Activated CD4-positive, alpha-beta memory T cell treated with anti-CD3 and anti-CD28 coated beads for 36 hours (primary cell): ENCODE results near the gene GFPT2. TPM values are rescaled to one million over a fixed set of nuclear protein-coding genes. Genes with fewer than 3 reads are reported as not detected.

Experiments
- CTCF ChIA-PET: fragments of 350-600 bp; sonication (Branson Sonifier 250); formaldehyde crosslinking; loops from one replicate; lab custom pipeline; 2021; ENCODE audit warnings: antibody characterized with exemption, inconsistent platforms; lab: Charles Lee
- POLR2A ChIA-PET: fragments of 350-600 bp; sonication (Branson Sonifier 250); formaldehyde crosslinking; loops from one replicate; lab custom pipeline; 2021; ENCODE audit warnings: antibody characterized with exemption; lab: Charles Lee
- DNase-seq: peaks from one replicate; pipeline ENCODE4 v3.0.0-alpha.2; 2020
- H3K27ac Mint-ChIP-seq: one replicate; pipeline ENCODE4 v1.8.0; 2021; ENCODE audit warnings: mixed read lengths
- H3K27me3 Mint-ChIP-seq: one replicate; pipeline ENCODE4 v1.8.0; 2021; ENCODE audit warnings: mixed read lengths
- H3K36me3 Mint-ChIP-seq: one replicate; pipeline ENCODE4 v1.8.0; 2021; ENCODE audit warnings: mixed read lengths
- H3K4me1 Mint-ChIP-seq: one replicate; pipeline ENCODE4 v1.8.0; 2021; ENCODE audit warnings: low read depth, mixed read lengths
- H3K4me3 Mint-ChIP-seq: one replicate; pipeline ENCODE4 v1.8.0; 2021; ENCODE audit warnings: mild to moderate bottlenecking, mixed read lengths
- H3K9me3 Mint-ChIP-seq: one replicate; pipeline ENCODE4 v1.8.0; 2021; ENCODE audit warnings: mixed read lengths
- intact Hi-C: fragments of 100-400 bp; cut with micrococcal nuclease; formaldehyde crosslinking; loops from one replicate; pipeline ENCODE4 v1.15.1; 2023
- total RNA-seq, 2 experiments: library from RNA; stranded (reverse); gene quantifications; one replicate each; pipeline ENCODE4 v1.2.3, GENCODE V29; 2021

GFPT2 gene
- total RNA-seq, 2 experiments from 2014 or later, result 0.12 to 0.15 TPM

DNA sequence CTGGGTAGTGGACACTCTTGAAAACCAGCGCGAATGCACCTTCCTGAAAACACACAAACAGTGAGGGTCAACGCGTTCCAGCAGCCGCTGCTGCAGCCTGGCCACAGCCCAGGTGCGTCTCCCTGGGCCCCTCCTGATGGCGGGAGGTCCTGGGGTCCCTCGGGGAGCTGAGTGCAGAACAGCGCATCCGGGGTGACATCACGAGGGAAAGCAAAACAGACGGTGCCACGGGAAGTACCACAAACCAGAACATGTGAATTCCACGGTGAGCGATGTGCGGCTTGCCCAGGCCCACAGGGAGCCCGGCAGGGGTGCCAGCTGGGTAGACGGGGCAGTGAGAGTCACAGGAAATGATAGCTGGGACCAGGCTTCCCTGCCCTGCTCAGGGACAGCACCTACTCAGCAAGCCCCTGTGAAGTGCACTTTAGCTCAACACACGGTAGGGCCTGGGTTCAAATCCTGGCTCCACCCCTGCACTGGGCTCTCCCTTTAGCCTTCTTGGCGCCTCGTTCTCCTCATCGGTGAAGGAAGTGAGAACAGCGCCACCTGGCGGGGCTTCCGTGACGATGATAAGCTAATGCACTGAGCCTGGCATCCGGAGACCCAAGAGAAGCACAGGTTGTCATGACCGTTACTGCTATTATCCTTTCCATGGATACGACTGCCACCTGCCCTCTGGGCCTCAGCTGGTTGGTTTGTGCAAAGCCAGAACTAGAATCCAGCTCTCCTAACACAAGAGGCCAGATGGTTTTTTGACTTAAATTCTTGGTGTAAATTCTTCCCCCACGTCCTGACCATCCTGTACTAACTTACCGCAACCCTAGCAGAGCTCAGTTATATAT, 24.6 kb downstream of the GFPT2 start:
- Mint-ChIP-seq H3K4me1 (no peaks in the 10 kb centered on the region), H3K4me3 (no peak overlapping the region)

GRCh38 chr5:180326989-180327565, 26.1 kb downstream of the GFPT2 start:
- Mint-ChIP-seq H3K27ac (no peak overlapping the region), H3K9me3 (no peaks in the 10 kb centered on the region), H3K4me1 (no peaks in the 10 kb centered on the region), H3K27me3 (peaks cover 3% of the 10 kb centered on the region), H3K36me3 (no peaks in the 10 kb centered on the region), H3K4me3 (no peak overlapping the region)
- ChIA-PET POLR2A (no interaction called here), CTCF (interaction anchor here (2.0 to 3.9 kb wide), 3 partner anchors 8 to 33 kb away, joined by 4 to 62 read pairs (median 18); no protein-coding TSS in a partner anchor)
- no peak for DNase-seq
- intact Hi-C loops, result loop anchor here (10.0 kb wide), 1 partner anchor 192 kb away; no protein-coding TSS in a partner anchor

More for the DNA sequence above, 24.6 kb downstream of the GFPT2 start:
- intact Hi-C loops, result loop anchor here (1.0 to 10.0 kb wide), 2 partner anchors 35 to 194 kb away; no protein-coding TSS in a partner anchor
- POLR2A ChIA-PET, result interaction anchor here (0.7 to 1.4 kb wide), 2 partner anchors 15 to 36 kb away, joined by 3 to 5 read pairs; partner anchors contain the start of gene MAPK9
- CTCF ChIA-PET, result interaction anchor here (0.6 to 2.5 kb wide), 35 partner anchors 9 to 277 kb away, joined by 3 to 68 read pairs (median 5); partner anchors contain the start of genes GFPT2, MAPK9 and RASGEF1C
- Mint-ChIP-seq H3K9me3 (no peaks in the 10 kb centered on the region), H3K36me3 (no peaks in the 10 kb centered on the region), H3K27me3 (peaks cover 6% of the 10 kb centered on the region), H3K27ac (no peak overlapping the region)
- DNase-seq, result peak; percentile 90

- intact Hi-C loops, result loop anchor here (10.0 kb wide), 1 partner anchor 190 kb away; no protein-coding TSS in a partner anchor
- no peak overlapping the region for H3K27ac Mint-ChIP-seq
- ChIA-PET CTCF (interaction anchor here (2.7 to 3.9 kb wide), 2 partner anchors 9 to 30 kb away, joined by 18 to 25 read pairs; no protein-coding TSS in a partner anchor), POLR2A (no interaction called here)
- no peak overlapping the region for H3K4me3 Mint-ChIP-seq
- no peaks in the 10 kb centered on the region for H3K4me1 Mint-ChIP-seq
- H3K27me3 Mint-ChIP-seq, result no peaks in the 10 kb centered on the region
- DNase-seq, result no peak
- H3K9me3 Mint-ChIP-seq, result no peaks in the 10 kb centered on the region
- H3K36me3 Mint-ChIP-seq, result no peaks in the 10 kb centered on the region
Measured at GRCh38 chr5:180324601-180324950, 28.6 kb downstream of the GFPT2 start.

- intact Hi-C loops, result loop anchor here (10.0 kb wide), 1 partner anchor 189 kb away; no protein-coding TSS in a partner anchor
- ChIA-PET CTCF (interaction anchor here (2.7 to 3.9 kb wide), 2 partner anchors 9 to 30 kb away, joined by 18 to 25 read pairs; no protein-coding TSS in a partner anchor), POLR2A (no interaction called here)
- Mint-ChIP-seq H3K27me3 (no peaks in the 10 kb centered on the region), H3K4me1 (no peaks in the 10 kb centered on the region), H3K9me3 (no peaks in the 10 kb centered on the region), H3K27ac (no peak overlapping the region), H3K4me3 (no peak overlapping the region), H3K36me3 (no peaks in the 10 kb centered on the region)
- no peak for DNase-seq
Measured at GRCh38 chr5:180323941-180324600, 29.1 kb downstream of the GFPT2 start.

DNA sequence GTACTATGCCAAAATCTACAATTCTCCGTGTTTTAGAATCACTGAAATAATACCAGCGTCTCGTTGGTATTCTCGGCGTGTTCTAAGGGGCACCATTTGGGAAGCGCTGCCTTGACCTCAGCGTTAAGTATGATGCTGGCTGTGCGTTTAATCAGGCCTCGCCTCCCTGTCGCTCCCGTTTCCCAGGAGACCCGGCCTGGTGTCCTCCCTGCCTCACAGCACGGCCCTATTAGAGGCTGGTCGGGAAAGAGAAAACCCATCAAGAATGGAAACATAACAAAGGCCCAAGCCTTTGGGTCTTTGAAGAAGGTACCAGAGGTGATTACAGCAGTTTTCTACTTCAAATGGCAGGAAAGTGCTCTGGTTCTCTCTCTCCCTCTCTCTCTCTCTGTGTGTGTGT, 30.0 kb downstream of the GFPT2 start:
- Mint-ChIP-seq H3K27ac (no peak overlapping the region), H3K4me3 (no peak overlapping the region), H3K27me3 (no peaks in the 10 kb centered on the region), H3K9me3 (no peaks in the 10 kb centered on the region), H3K36me3 (no peaks in the 10 kb centered on the region), H3K4me1 (no peaks in the 10 kb centered on the region)
- DNase-seq, result no peak
- ChIA-PET CTCF (interaction anchor here (0.8 to 3.9 kb wide), 2 partner anchors 12 to 29 kb away, joined by 3 to 18 read pairs; no protein-coding TSS in a partner anchor), POLR2A (no interaction called here)
- intact Hi-C loops, result loop anchor here (10.0 kb wide), 1 partner anchor 188 kb away; no protein-coding TSS in a partner anchor

- Mint-ChIP-seq H3K27ac (no peak overlapping the region), H3K4me1 (peaks cover 2% of the 10 kb centered on the region), H3K4me3 (no peak overlapping the region), H3K27me3 (no peaks in the 10 kb centered on the region), H3K9me3 (no peaks in the 10 kb centered on the region), H3K36me3 (no peaks in the 10 kb centered on the region)
- intact Hi-C loops, result no loop called here
- no peak for DNase-seq
- ChIA-PET POLR2A (no interaction called here), CTCF (interaction anchor here (1.0 to 1.8 kb wide), 4 partner anchors 10 to 25 kb away, joined by 3 to 22 read pairs (median 4); no protein-coding TSS in a partner anchor)
Measured at GRCh38 chr5:180318456-180319089, 34.6 kb downstream of the GFPT2 start.

DNA sequence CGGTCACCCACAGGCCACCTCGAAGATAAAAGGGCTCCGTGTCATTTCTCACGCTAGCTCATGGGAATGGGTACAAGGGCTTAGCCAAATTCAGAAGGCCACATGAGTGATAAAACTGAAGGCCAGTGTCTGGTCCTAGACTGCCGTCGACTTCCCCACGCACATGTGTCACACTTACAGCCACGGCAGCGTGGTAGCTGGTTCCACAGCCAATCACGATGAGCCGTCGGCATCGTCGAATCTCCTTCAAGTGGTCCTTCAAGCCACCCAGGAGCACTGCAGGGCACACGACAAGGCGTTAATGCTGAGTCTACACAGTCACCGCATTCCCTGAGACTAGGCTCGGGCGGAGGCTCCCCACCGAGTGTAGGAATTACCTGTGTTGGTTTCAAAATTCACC, 36.5 kb downstream of the GFPT2 start:
- Mint-ChIP-seq H3K27me3 (no peaks in the 10 kb centered on the region), H3K4me1 (peaks cover 2% of the 10 kb centered on the region), H3K27ac (no peak overlapping the region), H3K4me3 (no peak overlapping the region), H3K9me3 (no peaks in the 10 kb centered on the region), H3K36me3 (no peaks in the 10 kb centered on the region)
- DNase-seq, result no peak
- intact Hi-C loops, result no loop called here
- CTCF ChIA-PET, result interaction anchor here (0.8 to 4.2 kb wide), 18 partner anchors 8 to 194 kb away, joined by 3 to 155 read pairs (median 6); partner anchors contain the start of genes GFPT2, MAPK9 and RASGEF1C
- POLR2A ChIA-PET, result no interaction called here

- ChIA-PET POLR2A (no interaction called here), CTCF (interaction anchor here (0.7 to 4.2 kb wide), 21 partner anchors 9 to 458 kb away, joined by 3 to 155 read pairs (median 6); partner anchors contain the start of genes GFPT2, MAPK9 and RASGEF1C)
- Mint-ChIP-seq H3K4me1 (peaks cover 2% of the 10 kb centered on the region), H3K27me3 (no peaks in the 10 kb centered on the region), H3K9me3 (no peaks in the 10 kb centered on the region), H3K36me3 (no peaks in the 10 kb centered on the region), H3K4me3 (peak overlapping the region; percentile 20), H3K27ac (peak overlapping the region; percentile 18)
- peak; percentile 82 for DNase-seq
- intact Hi-C loops, result loop anchor here (1.0 kb wide), 1 partner anchor 22 kb away; no protein-coding TSS in a partner anchor
Measured at GRCh38 chr5:180315762-180316212, 37.3 kb downstream of the GFPT2 start.

DNA sequence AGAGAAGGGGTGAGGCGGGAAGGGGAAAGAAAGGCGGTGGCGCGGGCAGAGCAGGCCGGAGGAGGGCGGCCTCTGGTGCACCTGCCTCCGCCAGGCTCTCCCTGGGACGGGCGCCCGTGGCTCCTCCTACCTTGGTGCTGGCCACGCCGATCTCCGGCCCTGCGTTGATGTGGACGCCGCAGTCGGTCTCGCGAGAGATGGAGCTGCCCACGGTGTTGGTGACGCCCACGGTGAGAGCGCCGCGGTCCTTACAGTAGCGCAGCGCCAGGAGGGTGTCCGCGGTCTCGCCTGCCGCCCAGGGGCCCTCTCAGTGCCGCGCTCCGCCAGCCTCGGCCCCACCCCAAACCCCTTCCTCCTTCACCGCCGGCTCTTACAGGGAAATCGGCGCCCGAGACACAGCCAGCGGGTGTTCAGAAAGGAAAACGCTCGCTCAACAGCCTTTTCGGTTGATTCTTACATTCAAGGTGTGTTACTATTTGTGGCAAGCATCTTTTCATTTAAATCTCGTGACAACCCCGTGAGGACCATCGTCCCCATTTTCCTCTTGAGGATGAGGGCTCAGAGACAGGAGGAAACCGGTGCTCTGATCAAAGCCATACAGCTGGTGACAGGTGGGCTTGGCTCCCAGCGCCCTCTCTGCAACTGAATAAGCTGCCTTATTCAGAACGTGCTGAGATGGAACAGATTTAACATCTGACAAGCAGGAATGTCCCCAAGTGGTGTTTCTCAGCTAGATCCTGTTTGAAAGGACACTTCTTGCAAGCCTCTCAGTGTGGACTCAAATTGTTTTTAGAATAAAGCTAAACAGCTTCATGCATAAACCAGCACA, 39.2 kb downstream of the GFPT2 start:
- Mint-ChIP-seq H3K27ac (no peak overlapping the region), H3K4me3 (peak overlapping the region; percentile 68), H3K27me3 (no peaks in the 10 kb centered on the region), H3K36me3 (no peaks in the 10 kb centered on the region), H3K9me3 (no peaks in the 10 kb centered on the region), H3K4me1 (peaks cover 2% of the 10 kb centered on the region)
- peak; percentile 90 for DNase-seq
- ChIA-PET CTCF (interaction anchor here (1.2 to 4.2 kb wide), 8 partner anchors 9 to 157 kb away, joined by 4 to 155 read pairs (median 16); partner anchors contain the start of gene MAPK9), POLR2A (interaction anchor here (1.0 to 1.6 kb wide), 2 partner anchors 14 to 21 kb away, joined by 3 to 7 read pairs; no protein-coding TSS in a partner anchor)
- intact Hi-C loops, result no loop called here

- H3K4me1 Mint-ChIP-seq, result peaks cover 2% of the 10 kb centered on the region
- H3K27ac Mint-ChIP-seq, result no peak overlapping the region
- ChIA-PET POLR2A (no interaction called here), CTCF (interaction anchor here (0.5 to 1.5 kb wide), 4 partner anchors 9 to 73 kb away, joined by 3 to 9 read pairs (median 3); no protein-coding TSS in a partner anchor)
- no peaks in the 10 kb centered on the region for H3K9me3 Mint-ChIP-seq
- no peak for DNase-seq
- no peaks in the 10 kb centered on the region for H3K27me3 Mint-ChIP-seq
- intact Hi-C loops, result no loop called here
- no peaks in the 10 kb centered on the region for H3K36me3 Mint-ChIP-seq
- H3K4me3 Mint-ChIP-seq, result no peak overlapping the region
Measured at GRCh38 chr5:180311216-180311615, 41.9 kb downstream of the GFPT2 start.
